NCI-H2227 (cell line): ENCODE data around the gene COX11.
A peak's percentile ranks its signal among the peaks of the same experiment; 100 is the strongest.

ENCODE experiments used
- DNase-seq: peaks from one replicate; lab custom pipeline; 2025; ENCODE audit not compliant: unreplicated experiment; lab: John Stamatoyannopoulos, UW

The COX11 gene, protein sequence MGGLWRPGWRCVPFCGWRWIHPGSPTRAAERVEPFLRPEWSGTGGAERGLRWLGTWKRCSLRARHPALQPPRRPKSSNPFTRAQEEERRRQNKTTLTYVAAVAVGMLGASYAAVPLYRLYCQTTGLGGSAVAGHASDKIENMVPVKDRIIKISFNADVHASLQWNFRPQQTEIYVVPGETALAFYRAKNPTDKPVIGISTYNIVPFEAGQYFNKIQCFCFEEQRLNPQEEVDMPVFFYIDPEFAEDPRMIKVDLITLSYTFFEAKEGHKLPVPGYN

DNA sequence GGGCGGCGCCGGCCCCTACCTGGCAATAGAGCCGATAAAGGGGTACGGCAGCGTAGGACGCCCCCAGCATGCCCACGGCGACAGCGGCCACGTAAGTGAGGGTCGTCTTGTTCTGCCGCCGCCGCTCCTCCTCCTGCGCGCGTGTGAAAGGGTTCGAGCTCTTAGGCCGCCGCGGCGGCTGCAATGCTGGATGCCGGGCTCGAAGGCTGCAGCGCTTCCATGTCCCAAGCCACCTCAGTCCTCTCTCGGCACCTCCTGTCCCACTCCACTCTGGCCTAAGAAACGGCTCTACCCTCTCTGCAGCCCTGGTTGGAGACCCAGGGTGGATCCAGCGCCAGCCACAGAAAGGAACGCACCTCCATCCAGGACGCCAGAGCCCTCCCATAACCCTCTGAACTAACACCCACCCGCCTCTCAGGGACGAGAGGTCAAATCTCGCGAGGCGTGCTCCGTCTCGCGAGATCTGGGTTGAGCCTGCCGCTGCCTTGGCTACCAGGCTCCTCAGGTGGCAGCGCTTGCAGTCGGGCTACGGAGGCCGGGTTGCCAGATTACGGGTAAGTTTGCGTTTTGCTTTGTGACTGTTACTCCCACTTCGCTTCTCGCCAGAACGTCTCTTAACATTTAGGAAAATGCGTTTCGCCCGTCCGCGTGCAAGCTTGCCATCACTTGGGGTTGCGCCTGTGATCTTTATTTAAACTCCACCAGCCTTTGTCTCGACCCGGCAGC lies at the start of gene COX11, which contains the start of gene STXBP4:
Gene COX11 (minus strand): TSS at position 393 of the 726 bp plus-strand sequence. CDS start 8 bp downstream, at position 385.
Gene STXBP4 (plus strand): TSS at position 504 of the 726 bp plus-strand sequence. CDS start 17,455 bp downstream, outside the sequence.
- peak; percentile 99 for DNase-seq

DNA sequence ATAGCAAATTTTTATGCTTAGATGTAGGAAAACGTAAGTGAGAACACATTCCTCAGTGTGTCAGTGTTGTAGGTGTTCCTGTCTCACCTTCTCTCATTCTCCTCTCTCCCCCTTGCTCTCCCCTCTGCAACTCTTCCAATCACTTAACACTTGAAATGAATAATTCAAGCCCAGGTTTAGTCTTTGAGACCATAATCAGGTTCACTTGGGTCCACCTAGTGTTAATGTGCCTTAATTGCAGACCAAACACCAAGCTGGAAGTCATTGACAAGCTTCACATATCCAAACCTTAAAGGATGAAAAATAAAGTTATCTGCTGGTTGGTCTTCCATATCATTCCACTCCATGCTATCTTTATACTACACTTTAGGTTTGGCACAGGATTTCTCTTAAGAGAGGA lies 37.1 kb upstream of the COX11 start:
- no peak for DNase-seq

DNA sequence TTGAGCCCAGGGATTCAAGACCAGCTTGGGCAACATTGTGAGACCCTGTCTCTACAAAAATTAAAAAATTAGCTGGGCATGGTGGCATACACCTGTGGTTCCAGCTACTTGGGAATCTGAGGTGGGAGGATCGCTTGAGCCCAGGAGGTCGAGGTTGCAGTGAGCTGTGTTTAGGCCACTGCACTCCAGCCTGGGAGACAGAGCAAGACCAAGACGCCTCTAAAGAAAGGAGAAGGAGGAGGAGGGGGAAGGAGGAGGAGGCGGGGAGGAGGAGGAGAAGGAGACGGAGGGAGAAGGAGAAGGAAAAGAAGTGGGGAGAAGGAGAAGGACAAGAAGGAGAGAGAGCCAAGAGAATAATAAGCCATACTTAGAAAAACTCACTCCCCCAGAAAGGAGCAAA lies 36.0 kb upstream of the COX11 start:
- DNase-seq = no peak

DNA sequence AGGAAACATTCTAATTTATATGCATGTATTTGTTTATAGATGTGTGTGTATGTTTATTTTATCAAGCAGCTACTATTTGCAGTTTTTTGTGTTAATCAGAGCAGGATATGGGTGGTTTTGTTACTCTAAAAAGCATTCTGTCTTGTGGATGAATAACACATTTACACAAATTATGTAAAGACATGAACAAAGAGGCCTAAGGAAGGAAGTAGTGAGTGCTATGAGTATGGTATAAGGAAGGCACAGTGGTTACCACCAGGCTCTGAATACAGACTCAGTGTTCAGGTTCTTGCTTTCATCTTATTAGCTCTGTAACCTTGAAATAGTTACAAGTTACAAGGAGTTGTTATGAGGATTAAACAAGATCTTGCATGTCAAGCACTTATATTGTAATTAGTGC lies 34.0 kb upstream of the COX11 start:
- DNase-seq = no peak

DNA sequence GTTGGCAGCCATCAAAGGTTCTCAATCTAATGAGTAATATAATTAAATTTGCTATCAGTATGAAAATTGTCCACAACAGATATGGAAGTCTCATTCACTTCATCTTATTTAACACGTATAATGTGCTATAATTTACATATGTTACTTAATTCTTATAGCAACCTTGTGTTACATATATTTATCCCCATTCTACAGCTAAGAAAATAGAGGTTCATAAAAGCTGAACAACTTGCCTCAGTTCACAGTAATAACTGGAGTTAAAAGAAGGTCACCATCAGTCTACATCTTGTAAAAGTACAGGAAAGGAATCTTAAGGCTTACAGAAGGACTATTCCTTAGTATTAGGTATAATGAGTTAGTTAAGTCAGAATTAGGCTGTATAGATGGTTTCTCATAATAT lies 28.0 kb upstream of the COX11 start:
- DNase-seq = no peak

DNA sequence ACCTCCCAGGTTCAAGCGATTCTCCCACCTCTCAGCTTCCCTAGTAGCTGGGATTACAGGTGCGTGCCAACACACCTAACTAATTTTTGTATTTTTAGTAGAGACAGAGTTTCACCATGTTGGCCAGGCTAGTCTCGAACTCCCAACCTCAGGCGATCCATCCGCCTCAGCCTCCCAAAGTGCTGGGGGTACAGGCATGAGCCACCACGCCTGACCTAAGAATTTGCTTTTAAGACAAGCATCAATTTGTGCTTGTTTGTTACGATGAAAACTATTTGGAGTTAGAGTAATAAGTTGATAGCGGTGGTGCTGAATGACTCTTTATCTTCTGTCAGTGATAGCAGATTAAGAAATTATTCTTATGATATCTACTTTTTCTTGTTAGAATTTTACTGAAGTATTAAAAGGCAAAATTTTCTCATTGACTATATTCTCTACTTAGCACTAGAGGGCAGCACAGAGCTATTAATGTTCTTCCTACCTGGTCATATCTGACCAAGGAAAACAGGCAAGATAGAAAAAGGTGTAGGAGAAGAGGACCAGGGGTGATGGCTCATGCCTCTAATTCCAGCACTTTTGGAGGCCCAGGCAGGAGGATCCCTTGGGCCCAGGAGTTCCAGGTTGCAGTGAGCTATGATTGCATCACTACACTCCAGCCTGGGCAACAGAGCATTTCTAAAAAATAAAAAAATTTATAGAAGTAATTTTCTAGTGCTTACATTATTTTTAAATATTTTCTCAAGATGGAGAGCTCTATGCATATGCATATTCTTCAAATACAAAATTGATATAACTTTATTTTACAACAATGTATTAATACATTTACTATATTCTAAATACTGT lies 24.6 kb upstream of the COX11 start:
- peak; percentile 81 for DNase-seq

DNA sequence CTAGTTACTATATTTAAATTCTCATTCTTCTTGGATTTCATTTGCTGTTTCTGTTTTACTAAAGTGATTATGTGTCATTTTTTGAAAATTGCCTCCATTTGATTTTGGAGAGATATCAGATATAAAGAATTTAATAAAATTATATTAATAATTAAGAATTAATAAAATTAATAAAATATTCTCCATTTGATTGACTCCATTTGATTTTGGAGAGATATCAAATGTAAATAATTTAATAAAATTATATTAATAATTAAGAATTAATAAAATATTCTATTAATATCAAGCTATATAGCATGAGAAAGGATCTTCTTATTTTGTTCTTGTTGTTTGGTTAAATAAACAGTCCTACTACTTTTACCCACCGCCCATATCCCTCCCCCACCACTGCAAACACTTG lies 23.1 kb upstream of the COX11 start:
- no peak for DNase-seq

DNA sequence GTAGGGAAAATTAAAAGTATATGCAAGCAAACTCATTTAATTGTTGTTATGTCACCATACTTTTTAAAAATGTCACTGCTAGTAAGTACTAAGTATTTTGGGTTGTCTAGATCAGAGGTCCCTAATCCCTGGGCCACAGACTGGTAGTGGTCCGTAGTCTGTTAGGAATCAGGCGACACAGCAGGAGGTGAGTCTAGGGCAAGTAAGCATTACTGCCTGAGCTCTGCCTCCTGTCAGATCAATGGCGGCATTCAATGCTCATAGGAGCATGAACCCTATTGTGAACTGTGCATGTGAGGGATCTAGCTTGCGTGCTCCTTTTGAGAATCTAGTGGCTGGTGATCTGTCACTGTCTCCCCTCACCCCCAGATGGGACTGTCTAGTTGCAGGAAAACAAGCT lies 21.7 kb upstream of the COX11 start:
- DNase-seq = no peak

DNA sequence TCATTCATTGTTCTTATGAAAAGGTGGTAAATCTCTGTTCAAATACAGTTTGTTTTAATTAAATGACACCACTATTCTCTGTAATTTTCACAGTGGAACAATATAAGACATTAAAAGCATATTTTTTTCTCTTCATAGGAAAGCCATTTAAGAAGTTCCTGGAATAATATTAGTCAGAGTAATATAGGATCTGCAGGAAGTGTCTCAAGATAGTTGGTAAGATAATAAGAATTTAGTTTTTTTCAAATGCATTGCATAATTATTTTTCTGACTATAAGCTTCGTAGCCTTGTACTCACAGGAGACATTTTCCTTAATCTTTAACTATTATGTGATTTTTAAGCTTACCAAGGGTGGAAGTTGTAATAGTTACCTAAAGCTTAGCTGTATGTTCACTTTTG lies 17.0 kb upstream of the COX11 start:
- no peak for DNase-seq

DNA sequence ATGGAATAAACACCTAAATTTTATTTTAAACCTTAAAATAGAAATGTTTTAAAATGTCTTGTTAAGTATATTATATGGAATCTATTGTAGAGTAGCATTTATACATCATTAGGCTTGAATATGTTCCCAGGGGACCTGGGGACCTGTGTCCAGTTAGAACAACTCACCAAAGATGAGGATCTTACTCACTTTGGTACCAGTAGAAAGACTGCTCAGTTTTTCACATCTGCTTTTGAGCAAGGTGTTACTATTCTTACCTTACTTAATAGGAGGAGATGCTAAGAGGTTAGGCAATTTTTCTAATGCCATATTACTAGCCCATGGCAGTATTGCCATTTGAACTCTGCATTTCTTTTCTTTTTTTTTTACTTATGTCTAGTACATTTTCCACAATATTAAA lies 14.8 kb upstream of the COX11 start:
- DNase-seq = no peak

DNA sequence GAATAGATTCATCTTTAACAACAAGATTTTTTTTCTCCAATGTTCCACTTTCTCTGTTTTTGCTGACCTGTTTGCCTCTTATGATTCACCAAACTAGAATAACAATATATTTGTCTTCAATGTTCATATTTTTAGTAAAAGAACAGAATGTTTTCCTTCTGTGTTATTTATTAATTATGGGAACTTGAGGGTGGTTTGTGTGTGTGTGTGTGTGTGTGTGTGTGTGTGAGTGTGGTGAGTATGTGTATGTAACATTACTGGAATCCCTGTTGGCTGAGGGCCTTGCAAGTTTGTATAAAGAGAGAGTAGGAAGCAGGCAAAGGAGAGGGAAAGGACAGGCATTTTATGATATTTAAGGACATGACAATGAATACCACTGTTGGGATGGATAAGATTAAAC lies 13.9 kb upstream of the COX11 start:
- DNase-seq = no peak

DNA sequence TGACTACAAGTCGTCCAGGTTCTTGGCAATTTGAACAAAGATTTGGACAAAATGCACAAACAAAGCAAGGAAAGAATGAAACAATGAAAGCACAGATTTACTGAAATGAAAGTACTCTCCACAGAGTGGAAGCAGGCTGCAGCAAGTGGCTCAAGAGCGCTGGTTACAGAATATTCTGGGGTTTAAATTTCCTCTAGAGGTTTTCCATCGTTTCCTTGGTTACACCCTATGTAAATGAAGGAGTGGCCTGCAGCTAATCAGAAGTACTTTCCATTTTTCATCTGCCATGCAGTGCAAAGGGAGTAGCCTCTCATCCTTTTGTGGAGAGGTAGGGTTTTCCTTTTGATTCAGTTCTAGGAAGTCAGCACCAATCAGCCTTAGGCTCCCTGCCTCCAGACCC lies 11.9 kb upstream of the COX11 start:
- no peak for DNase-seq

DNA sequence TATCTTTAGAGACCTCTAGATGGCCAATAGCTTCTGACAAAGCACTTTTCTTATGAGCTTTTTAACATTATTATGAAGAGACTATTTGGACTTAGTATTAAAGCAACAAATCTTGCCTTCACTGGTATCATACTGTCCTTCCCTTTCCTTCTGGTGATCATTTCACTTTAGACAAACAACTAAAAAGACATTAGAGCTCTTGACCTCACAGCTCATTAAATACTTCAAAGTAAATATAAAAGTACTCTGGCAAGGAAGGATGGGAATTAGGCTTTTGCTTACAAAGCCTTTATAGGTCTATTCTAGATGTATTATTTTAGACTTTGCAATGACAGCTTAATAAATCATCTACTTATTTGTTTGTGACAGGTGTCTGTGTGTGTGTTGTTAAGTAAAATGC lies 11.2 kb upstream of the COX11 start:
- DNase-seq = no peak

DNA sequence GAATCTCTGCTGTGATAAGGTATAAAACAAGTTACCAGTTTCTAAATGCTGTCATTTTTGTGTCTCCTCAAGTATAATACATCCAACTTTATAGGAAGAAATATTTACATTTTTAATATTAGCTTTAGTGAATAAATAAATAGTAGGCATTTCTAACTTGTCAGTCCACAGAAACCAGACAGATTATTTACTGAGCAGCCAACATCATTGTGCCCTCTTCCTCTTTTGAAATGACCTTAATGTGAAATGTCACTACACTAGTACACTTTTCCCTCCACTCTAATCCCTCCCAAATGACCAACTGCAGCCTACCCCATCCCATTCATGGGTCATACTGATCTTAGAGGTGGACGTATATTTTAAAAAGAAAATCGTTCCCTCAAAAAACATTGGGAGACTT lies 9.3 kb upstream of the COX11 start:
- no peak for DNase-seq

DNA sequence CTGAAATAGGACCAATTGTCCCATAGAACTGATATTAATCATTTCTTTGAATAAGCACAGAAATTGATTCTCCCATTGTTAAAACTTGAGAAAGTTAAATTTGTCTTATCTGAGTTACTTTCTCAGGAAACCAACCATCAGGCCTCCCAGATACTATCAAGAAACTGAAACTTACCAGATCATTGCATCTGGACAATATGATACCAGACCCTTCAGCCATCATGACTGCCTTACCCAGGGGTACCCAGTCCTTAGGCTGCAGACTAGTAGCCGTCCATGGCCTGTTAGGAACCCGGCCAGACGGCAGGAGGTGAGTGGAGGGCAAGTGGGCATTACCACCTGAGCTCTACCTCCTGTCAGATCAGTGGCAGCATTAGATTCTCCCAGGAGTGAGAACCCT lies 7.9 kb upstream of the COX11 start:
- DNase-seq = no peak

DNA sequence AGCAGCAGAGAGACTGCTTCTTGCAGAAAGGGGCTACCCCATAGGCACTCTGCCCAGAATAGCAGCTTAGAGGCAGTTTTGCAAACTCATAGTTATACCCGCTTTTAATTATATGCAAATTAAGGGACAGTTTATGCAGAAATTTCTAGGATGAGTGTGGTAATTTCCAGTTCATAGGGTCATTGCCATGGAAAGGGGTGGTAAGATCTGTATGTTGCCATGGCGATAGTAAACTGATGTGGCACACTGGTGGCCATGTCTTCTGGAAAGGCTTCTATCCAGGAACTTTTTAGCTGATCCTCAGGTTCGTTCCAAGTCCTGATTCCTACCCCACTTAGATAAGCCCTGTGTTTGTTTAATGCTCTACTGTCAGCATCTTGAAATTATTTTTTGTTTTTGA lies 6.3 kb upstream of the COX11 start:
- no peak for DNase-seq

DNA sequence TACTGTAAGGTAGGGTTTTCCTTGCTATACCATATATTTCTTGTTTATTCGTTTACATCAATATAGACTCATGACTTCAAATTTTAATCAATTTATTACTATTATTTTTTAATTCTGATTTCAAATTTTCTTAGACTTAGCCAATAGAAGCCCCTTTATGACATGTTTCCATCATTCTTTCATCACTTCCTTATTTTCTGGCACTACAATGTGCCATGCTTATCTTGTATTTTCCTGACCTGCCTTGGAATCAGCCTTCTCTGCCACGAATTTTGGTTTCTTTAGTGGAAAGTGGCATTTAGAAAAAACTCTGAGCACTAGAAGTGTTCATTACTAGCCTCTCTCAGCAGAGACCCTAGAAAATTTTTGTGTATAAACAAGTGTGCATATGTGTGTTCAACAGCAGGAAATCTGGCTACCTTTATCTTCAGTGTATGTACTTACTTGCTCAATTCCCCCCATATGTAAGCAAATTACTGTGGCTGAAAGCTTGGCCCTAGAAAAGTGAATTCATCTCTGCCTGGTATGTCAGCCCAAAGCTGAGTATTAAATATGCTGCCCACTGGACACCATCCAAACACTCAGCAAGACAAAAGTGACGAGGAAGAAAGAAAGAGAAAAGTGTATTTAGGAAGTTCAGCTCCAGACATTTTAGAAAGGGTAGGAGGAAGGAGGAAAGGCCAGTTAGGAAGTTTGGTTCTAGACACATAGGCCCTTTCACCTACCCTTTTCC lies 4.1 kb upstream of the COX11 start:
- DNase-seq = no peak

DNA sequence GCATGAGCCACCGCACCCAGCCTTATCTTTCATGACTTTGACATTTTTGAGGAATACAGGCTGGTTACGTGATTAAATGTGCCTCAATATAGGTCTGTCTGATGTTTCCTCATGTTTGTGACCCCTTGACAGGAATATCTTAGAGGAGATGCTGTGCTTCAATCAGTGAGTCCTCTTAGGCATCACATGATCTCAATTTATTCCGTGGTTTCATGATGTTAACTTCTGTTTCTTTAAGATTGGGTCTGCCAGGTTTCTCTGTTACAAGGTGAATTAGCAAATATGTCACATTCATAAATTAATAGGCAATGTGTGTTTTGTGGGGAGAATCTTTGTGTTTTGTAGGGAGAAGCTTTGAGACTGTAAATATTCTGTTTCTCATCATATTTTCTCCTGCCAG lies 3.4 kb upstream of the COX11 start:
- DNase-seq = no peak

DNA sequence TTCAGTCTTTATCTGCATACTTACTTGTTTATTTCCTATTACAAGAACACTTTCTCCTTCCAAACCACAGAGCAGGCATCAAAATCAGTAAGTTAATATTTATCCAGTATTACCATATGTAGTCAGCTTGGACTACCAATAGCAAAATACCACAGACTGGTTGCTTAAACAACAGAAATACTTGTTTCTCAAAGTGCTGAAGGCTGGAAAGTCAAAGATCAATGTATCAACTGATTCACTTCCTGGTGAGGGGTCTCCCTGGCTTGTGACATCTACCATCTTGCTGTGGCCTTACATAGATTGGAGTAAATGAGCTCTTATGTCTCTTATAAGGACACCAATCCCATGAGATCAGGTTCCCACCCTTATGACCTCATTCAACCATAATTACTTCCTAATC lies 2.7 kb upstream of the COX11 start:
- DNase-seq = no peak

DNA sequence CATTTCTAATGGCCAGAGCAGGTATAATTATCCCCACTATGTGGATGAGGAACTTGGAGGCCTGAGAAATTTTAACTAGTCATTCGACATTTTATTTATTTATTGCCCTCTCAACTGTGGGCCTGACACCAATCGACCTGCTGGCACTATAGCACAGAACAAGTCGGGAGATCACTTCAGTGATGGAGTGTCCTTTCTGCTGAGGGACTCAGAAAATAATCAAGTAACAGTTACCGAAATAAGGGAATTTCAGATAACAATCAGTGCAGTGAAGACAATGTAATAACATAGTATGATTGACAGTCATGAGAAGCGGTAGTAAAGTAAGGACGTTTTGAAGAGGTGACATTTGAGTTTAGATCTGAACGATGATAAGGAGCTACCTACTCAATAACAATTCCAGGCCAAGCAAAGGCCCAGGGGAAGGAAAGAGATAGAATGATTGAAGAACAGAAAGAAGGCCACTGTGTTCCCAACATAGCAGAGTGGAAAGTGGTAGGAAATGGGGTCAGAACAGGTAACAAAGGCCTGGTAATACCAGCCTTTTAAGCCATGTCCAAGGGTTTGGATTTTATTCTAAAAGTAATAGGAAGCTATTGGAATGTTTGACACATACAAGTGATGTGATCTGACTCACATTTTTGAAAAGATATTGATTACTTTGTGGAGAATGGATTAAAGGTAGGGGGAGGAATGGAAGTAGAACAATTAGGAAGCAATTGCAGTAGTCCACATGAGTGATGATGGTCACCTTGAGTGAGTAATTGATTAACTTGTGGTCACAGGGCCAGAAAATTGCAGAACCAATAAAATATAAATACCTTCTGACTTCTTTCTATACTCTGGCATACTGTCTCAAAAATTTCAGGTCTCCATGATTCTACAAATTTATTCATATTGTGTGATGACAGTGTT lies 1.5 kb upstream of the COX11 start:
- no peak for DNase-seq
